Measurements from ENCODE around the gene PALLD. TPM values are rescaled to one million over a fixed set of nuclear protein-coding genes. Genes with fewer than 3 reads are reported as not detected.

PALLD gene
- total RNA-seq, 2 experiments from 2014 or later, result 1.5 to 3.7 TPM

GRCh38 chr4:168521721-168522120 is 24.9 kb downstream of the PALLD start:
- no peaks in the 10 kb centered on the region for H3K9me3 Mint-ChIP-seq (ENCODE audit: low read depth)
- DNase-seq (no peak), ATAC-seq (no peak)
- H3K27me3 Mint-ChIP-seq, result peaks cover 19% of the 10 kb centered on the region
- H3K4me1 Mint-ChIP-seq, result no peaks in the 10 kb centered on the region
- H3K27ac Mint-ChIP-seq, result no peak overlapping the region
- H3K4me3 Mint-ChIP-seq, result no peak overlapping the region
- H3K36me3 Mint-ChIP-seq, result no peaks in the 10 kb centered on the region
- CTCF ChIA-PET, result interaction anchor here (1.9 kb wide), 1 partner anchor 31 kb away, joined by 4 read pairs; no protein-coding TSS in a partner anchor

DNA sequence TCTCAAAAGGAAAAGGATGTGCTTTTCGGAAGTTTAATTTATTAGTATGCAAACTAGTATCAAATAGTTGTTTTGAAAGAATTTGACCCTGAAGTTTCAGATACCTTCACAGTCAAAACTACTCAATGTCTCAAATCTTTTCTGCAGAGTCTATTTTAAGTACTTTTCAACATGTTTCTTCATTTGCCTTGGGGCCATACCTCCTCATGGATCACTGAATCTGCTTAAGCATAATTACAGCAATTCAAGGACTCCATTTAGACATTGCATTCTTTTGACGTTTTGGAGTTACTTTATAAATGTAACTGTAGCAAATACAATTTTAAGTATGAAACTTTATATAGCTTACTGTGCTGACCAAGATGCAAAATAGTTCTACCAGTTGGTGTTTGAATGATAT is 25.5 kb downstream of the PALLD start:
- H3K4me1 Mint-ChIP-seq, result no peaks in the 10 kb centered on the region
- H3K36me3 Mint-ChIP-seq, result no peaks in the 10 kb centered on the region
- DNase-seq, result no peak
- no peaks in the 10 kb centered on the region for H3K9me3 Mint-ChIP-seq (ENCODE audit: low read depth)
- no peak for ATAC-seq
- peaks cover 23% of the 10 kb centered on the region for H3K27me3 Mint-ChIP-seq
- CTCF ChIA-PET, result interaction anchor here (1.9 kb wide), 1 partner anchor 30 kb away, joined by 4 read pairs; no protein-coding TSS in a partner anchor
- H3K4me3 Mint-ChIP-seq, result no peak overlapping the region
- no peak overlapping the region for H3K27ac Mint-ChIP-seq

- no peaks in the 10 kb centered on the region for H3K4me1 Mint-ChIP-seq
- H3K9me3 Mint-ChIP-seq (ENCODE audit: low read depth), result no peaks in the 10 kb centered on the region
- ATAC-seq (no peak), DNase-seq (no peak)
- CTCF ChIA-PET, result interaction anchor here (1.9 kb wide), 1 partner anchor 29 kb away, joined by 4 read pairs; no protein-coding TSS in a partner anchor
- no peak overlapping the region for H3K4me3 Mint-ChIP-seq
- peaks cover 27% of the 10 kb centered on the region for H3K27me3 Mint-ChIP-seq
- H3K36me3 Mint-ChIP-seq, result no peaks in the 10 kb centered on the region
- no peak overlapping the region for H3K27ac Mint-ChIP-seq
These were observed 26.1 kb downstream of the PALLD start for GRCh38 chr4:168522829-168523489.

GRCh38 chr4:168524006-168524405 is 27.2 kb downstream of the PALLD start:
- no peaks in the 10 kb centered on the region for H3K4me1 Mint-ChIP-seq
- no peak for ATAC-seq
- H3K27me3 Mint-ChIP-seq, result peaks cover 30% of the 10 kb centered on the region
- no peak overlapping the region for H3K4me3 Mint-ChIP-seq
- no peaks in the 10 kb centered on the region for H3K9me3 Mint-ChIP-seq (ENCODE audit: low read depth)
- no peak for DNase-seq
- no peak overlapping the region for H3K27ac Mint-ChIP-seq
- H3K36me3 Mint-ChIP-seq, result no peaks in the 10 kb centered on the region
- CTCF ChIA-PET, result interaction anchor here (0.9 kb wide), 1 partner anchor 10 kb away, joined by 6 read pairs; no protein-coding TSS in a partner anchor

- Mint-ChIP-seq H3K27ac (no peak overlapping the region), H3K27me3 (peaks cover 30% of the 10 kb centered on the region), H3K4me1 (no peaks in the 10 kb centered on the region), H3K9me3 (ENCODE audit: low read depth) (no peaks in the 10 kb centered on the region), H3K36me3 (no peaks in the 10 kb centered on the region), H3K4me3 (no peak overlapping the region)
- ATAC-seq, result no peak
- CTCF ChIA-PET, result interaction anchor here (1.6 kb wide), 1 partner anchor 397 kb away, joined by 3 read pairs; no protein-coding TSS in a partner anchor
- no peak for DNase-seq
These were observed 28.0 kb downstream of the PALLD start for GRCh38 chr4:168524897-168525296.

DNA sequence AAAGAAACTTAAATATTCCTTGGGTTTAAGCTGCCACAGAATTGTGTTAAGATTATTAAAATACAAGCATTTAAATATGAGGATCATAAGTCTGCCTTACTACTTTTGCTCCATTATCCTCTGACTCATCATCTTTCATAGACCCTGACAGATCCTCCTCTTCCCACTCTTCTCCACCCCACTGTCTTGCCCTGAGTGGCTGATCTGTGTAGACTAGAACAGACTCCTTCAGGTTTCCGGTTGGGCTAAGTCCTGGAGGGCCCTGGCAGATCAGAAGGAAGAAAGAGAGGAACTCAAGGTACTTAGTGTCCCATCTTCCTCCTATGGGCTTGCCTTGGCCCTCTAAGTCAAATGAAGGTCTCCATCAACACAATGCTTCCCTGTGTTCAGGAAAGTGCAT is 30.7 kb downstream of the PALLD start:
- CTCF ChIA-PET, result no interaction called here
- H3K4me3 Mint-ChIP-seq, result no peak overlapping the region
- H3K27ac Mint-ChIP-seq, result no peak overlapping the region
- no peaks in the 10 kb centered on the region for H3K36me3 Mint-ChIP-seq
- H3K9me3 Mint-ChIP-seq (ENCODE audit: low read depth), result no peaks in the 10 kb centered on the region
- no peak for ATAC-seq
- H3K27me3 Mint-ChIP-seq, result peaks cover 20% of the 10 kb centered on the region
- no peaks in the 10 kb centered on the region for H3K4me1 Mint-ChIP-seq
- no peak for DNase-seq

GRCh38 chr4:168528131-168528949 is 31.5 kb downstream of the PALLD start:
- ATAC-seq (no peak), DNase-seq (no peak)
- Mint-ChIP-seq H3K27ac (no peak overlapping the region), H3K27me3 (peaks cover 18% of the 10 kb centered on the region), H3K9me3 (ENCODE audit: low read depth) (no peaks in the 10 kb centered on the region), H3K4me1 (no peaks in the 10 kb centered on the region), H3K36me3 (no peaks in the 10 kb centered on the region), H3K4me3 (no peak overlapping the region)
- CTCF ChIA-PET, result no interaction called here

GRCh38 chr4:168529257-168529656 is 32.4 kb downstream of the PALLD start:
- Mint-ChIP-seq H3K4me3 (no peak overlapping the region), H3K36me3 (no peaks in the 10 kb centered on the region), H3K27ac (no peak overlapping the region), H3K27me3 (peaks cover 18% of the 10 kb centered on the region), H3K9me3 (ENCODE audit: low read depth) (no peaks in the 10 kb centered on the region), H3K4me1 (no peaks in the 10 kb centered on the region)
- DNase-seq, result no peak
- CTCF ChIA-PET, result no interaction called here
- ATAC-seq, result no peak

DNA sequence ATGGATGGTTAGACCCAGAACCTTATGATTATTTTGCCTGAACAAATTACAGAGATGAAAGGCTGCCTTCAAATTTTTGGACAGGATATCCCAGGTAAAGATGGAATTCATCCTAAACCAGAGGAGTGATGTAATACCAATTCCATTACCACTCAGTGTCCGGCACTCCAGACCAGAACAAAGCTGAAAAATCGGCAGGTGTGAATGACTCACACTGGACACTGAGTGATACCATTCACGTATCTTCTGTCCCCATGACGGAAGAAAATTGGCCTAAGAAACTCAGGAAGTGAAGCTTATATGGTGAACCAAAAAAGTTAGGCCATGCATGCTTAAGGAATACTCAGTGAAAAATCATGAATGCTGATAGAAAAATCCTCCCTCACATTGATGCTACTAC is 34.5 kb downstream of the PALLD start:
- DNase-seq (no peak), ATAC-seq (no peak)
- no peaks in the 10 kb centered on the region for H3K4me1 Mint-ChIP-seq
- H3K36me3 Mint-ChIP-seq, result no peaks in the 10 kb centered on the region
- H3K27ac Mint-ChIP-seq, result no peak overlapping the region
- CTCF ChIA-PET, result no interaction called here
- no peaks in the 10 kb centered on the region for H3K9me3 Mint-ChIP-seq (ENCODE audit: low read depth)
- peaks cover 21% of the 10 kb centered on the region for H3K27me3 Mint-ChIP-seq
- no peak overlapping the region for H3K4me3 Mint-ChIP-seq

DNA sequence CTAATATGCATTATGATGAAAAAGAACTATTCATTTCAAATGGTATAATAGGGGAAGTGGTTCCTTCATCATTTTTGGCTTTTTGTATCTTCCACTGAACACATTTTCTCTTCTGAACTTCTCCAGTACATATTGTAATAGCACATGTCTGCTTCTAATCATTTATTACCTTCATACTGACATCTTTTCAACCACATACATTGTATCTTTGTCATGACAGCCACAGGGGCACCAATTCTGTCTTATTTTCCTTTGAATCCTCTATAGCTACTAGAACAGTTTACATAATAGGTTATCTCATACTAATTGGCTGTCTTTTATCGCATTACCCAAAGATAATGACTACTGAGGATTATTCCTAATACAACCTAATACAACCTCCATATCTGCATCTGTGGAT is 37.7 kb downstream of the PALLD start:
- H3K4me3 Mint-ChIP-seq, result no peak overlapping the region
- no peaks in the 10 kb centered on the region for H3K9me3 Mint-ChIP-seq (ENCODE audit: low read depth)
- no peaks in the 10 kb centered on the region for H3K4me1 Mint-ChIP-seq
- DNase-seq, result no peak
- H3K27me3 Mint-ChIP-seq, result peaks cover 15% of the 10 kb centered on the region
- H3K36me3 Mint-ChIP-seq, result no peaks in the 10 kb centered on the region
- H3K27ac Mint-ChIP-seq, result no peak overlapping the region
- ATAC-seq, result no peak
- CTCF ChIA-PET, result no interaction called here

GRCh38 chr4:168535689-168536088 is 38.8 kb downstream of the PALLD start:
- Mint-ChIP-seq H3K36me3 (no peaks in the 10 kb centered on the region), H3K4me3 (no peak overlapping the region)

DNA sequence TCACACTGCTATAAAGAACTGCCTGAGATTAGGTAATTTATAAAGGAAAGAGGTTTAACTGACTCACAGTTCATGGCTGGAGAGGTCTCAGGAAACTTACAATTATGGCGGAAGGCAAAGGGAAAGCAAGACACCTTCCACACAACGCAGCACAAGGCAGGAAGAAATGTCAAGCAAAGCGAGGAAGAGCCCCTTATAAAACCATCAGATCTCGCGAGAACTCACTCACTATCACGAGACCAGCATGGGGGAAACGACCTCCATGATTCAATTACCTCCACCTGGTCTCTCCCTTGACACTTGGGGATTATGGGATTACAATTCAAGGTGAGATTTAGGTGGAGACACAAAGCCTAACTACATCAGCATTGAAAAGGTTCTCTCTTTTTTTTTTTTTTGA is 39.6 kb downstream of the PALLD start:
- DNase-seq (no peak), ATAC-seq (no peak)
- Mint-ChIP-seq H3K4me1 (peaks cover 5% of the 10 kb centered on the region), H3K27ac (no peak overlapping the region), H3K9me3 (ENCODE audit: low read depth) (no peaks in the 10 kb centered on the region), H3K27me3 (peaks cover 18% of the 10 kb centered on the region), H3K36me3 (no peaks in the 10 kb centered on the region), H3K4me3 (no peak overlapping the region)
- CTCF ChIA-PET, result no interaction called here

More at GRCh38 chr4:168535689-168536088, 38.8 kb downstream of the PALLD start:
- CTCF ChIA-PET, result no interaction called here
- Mint-ChIP-seq H3K27ac (no peak overlapping the region), H3K27me3 (peaks cover 18% of the 10 kb centered on the region), H3K9me3 (ENCODE audit: low read depth) (no peaks in the 10 kb centered on the region), H3K4me1 (peaks cover 5% of the 10 kb centered on the region)
- no peak for ATAC-seq
- no peak for DNase-seq

DNA sequence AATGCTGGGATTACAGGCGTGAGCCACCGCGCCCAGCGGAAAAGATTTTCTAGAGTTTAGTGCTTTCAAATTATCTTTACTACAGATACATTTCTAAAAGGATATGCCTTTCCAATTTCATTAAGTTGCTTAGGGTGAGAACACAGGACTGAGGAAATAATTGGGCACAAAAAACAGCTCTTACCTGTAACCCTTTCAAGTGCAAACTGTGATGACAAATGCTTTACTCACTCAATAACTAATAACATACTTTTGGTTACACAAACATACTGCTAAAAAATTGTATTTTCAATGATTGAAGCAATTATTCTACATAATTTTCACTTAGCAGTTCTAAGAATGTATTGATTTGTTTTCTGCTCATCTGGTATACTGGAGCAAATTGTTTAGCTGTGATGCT is 40.2 kb downstream of the PALLD start:
- Mint-ChIP-seq H3K27me3 (peaks cover 17% of the 10 kb centered on the region), H3K9me3 (ENCODE audit: low read depth) (no peaks in the 10 kb centered on the region), H3K4me1 (peaks cover 5% of the 10 kb centered on the region), H3K27ac (no peak overlapping the region), H3K4me3 (no peak overlapping the region), H3K36me3 (no peaks in the 10 kb centered on the region)
- CTCF ChIA-PET, result no interaction called here
- DNase-seq (no peak), ATAC-seq (no peak)

DNA sequence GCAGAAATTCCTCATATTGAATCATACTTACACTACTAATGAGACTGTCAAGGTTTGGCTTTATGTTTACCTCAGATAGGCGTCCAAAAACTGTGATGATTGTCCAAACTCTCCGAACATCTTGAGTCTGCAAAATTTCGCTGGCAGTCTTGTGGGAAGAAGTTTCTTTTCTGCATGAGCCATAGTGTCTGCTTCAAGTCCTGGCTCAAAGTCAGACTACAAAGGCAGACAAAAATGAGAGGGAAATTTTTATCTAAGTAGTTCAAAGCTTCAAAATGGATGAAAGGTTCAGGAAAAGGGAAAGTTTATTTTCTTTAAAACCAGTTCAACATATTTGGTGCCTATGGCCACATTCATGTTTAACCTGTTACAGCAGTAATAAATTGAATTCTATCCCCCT is 40.7 kb downstream of the PALLD start:
- CTCF ChIA-PET, result no interaction called here
- Mint-ChIP-seq H3K4me1 (peaks cover 5% of the 10 kb centered on the region), H3K9me3 (ENCODE audit: low read depth) (no peaks in the 10 kb centered on the region), H3K27ac (no peak overlapping the region), H3K27me3 (peaks cover 17% of the 10 kb centered on the region), H3K36me3 (no peaks in the 10 kb centered on the region), H3K4me3 (no peak overlapping the region)
- ATAC-seq, result no peak
- DNase-seq, result no peak

Data from activated CD8-positive, alpha-beta memory T cell treated with anti-CD3 and anti-CD28 coated beads, Interleukin-2, amount 10 ng/mL, durations not matched to agents 7 days and 5 days (primary cell).